Cortex of kidney (tissue), 1 donor: Measurements from ENCODE around the gene ABCC6.

Experiments used
- DNase-seq: peaks from one replicate; lab custom pipeline; 2025; lab: John Stamatoyannopoulos, UW

Gene ABCC6

DNA sequence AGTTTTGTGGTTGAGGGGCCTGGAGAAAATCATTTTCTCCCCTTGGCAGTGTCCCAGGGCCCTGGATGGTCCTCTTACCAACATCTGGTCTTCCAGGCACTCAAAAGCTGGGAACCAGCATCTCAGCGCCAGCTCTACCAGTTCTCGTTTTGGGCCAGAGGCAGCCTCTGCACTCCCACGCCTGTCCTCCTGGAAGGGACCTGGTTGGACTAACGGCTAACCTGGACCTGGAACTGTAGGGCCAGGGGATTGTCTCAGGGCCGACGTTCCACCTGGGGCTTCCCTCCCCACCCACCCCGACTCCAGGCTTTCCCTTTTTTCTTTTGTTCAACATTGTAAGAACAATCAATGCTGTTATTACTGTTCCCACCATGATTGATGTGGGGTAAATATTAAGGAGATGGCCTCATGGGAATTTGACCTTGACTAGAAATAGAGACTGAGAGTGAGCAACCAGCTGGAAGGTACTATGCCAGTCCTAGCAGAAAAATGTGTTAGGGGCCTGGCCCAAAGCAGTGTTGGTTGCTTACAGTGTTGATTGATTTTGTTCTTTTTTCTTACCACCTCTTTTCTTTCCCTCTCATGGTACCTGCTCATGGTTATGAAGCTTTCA lies 81.4 kb downstream of the ABCC6 start:
- DNase-seq, result no peak

DNA sequence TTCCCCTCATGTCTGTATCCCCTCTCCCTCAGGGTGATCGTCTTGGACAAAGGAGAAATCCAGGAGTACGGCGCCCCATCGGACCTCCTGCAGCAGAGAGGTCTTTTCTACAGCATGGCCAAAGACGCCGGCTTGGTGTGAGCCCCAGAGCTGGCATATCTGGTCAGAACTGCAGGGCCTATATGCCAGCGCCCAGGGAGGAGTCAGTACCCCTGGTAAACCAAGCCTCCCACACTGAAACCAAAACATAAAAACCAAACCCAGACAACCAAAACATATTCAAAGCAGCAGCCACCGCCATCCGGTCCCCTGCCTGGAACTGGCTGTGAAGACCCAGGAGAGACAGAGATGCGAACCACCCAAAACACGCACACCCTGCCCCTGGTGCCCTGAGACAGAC lies 82.2 kb downstream of the ABCC6 start:
- no peak for DNase-seq

DNA sequence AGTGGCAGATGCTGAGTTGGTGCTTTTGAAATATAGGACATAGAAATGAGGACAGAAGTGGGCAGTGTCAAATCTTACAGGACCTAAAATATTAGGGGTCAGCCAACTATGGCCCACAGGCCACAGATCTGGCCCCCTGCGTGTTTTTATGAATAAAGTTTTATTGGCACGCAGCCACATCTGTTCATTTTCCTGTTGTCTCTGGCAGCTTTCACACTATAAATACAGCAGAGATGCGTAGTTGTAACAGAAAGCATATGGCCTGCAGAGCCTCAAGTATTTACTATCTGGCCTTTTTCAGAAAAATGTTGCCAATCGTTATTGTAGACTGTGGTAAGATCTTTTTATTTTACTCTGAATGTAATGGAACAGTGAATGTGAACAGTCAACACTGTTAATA lies 82.8 kb downstream of the ABCC6 start:
- no peak for DNase-seq

DNA sequence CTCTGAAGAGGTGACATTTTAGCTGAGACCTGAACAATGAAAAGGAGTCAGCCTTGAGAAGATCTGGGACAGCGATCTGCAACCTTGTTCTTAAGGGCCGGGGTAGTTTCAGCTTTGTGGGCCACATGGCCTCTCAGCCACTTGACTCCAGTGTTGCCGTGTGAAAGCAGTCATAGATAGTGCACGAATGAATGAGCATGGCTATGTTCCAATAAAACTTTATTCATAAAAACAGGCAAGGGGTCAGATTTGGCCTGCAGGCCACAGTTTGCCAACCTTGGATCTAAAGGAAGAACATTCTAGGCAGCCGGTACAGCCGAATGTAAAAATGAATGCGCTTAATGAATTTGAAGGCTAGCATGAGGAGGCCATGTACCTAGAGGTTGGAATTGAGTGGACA lies 83.5 kb downstream of the ABCC6 start:
- no peak for DNase-seq

DNA sequence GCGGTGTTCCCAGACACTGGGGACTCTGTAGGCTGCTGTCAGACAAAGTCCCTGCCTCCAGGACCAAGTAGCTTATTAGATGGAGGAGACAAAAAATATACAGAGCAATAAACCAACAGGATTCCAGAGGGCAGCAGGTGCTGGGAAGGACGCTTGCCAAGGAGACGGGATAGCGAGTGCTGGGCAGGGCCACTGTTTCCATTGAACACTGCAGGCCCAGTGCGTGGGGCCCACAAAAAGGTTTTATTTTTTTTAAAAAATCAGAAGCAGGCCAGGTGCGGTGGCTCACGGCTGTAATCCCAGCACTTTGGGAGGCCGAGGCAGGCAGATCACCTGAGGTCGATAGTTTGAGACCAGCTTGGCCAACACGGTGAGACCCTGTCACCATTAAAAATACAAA lies 84.2 kb downstream of the ABCC6 start:
- DNase-seq, result no peak

DNA sequence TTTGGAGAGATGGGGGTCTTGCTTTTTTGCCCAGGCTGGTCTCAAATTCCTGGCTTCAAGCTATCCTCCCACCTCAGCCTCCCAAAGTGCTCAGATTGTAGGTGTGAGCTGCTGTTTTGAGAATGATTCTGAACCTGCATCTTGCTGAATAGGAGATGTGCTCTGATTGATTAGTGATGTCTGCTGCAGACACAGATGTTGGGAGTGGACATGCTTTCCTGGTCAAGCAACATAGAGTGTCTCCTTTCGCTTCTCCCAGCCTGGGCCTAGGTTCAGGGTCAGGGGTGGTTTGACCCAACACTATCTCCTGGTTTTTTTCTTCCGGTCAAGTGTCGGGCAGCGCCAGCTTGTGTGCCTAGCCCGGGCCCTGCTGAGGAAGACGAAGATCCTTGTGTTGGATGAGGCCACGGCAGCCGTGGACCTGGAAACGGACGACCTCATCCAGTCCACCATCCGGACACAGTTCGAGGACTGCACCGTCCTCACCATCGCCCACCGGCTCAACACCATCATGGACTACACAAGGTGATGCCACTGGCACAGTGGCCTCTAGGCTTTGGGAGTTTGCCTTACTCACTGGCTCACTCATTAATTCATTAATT lies 85.2 kb downstream of the ABCC6 start:
- no peak for DNase-seq

DNA sequence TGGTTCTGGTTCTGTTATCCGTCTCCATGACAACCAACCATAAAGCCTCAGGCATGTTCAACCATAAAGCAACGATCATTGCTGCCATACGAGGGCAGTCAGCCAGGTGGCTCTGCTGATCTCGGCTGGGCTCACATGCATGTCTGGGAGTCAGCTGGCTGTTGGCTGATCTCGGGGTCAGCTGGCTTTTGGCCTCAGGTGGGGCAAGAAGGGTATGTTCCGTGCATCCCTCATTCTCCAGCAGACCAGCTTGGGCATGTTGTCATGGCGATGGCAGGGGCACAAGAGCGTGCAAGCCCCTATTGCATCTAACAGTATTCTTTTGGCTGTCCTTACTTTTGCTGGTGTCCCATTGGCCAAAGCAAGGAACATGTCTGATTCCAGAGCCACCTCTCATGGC lies 86.2 kb downstream of the ABCC6 start:
- no peak for DNase-seq

DNA sequence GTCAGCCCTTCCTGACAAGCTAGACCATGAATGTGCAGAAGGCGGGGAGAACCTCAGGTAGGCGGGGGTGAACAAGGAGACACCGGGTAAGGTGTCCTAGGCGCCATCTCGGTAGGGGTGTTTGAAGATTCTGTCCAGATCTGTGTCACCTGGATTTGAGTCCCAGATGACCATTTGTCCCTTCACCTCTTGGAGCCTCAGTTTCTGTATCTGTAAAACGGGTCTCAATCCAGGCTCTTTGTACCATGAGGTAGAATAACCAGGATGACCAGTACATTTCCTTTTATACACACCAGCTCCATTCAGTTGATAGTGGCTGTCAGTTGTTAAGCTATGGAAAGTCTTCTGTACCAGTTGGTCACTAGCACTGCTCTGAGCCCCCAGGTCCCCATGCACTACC lies 86.7 kb downstream of the ABCC6 start:
- DNase-seq, result no peak

DNA sequence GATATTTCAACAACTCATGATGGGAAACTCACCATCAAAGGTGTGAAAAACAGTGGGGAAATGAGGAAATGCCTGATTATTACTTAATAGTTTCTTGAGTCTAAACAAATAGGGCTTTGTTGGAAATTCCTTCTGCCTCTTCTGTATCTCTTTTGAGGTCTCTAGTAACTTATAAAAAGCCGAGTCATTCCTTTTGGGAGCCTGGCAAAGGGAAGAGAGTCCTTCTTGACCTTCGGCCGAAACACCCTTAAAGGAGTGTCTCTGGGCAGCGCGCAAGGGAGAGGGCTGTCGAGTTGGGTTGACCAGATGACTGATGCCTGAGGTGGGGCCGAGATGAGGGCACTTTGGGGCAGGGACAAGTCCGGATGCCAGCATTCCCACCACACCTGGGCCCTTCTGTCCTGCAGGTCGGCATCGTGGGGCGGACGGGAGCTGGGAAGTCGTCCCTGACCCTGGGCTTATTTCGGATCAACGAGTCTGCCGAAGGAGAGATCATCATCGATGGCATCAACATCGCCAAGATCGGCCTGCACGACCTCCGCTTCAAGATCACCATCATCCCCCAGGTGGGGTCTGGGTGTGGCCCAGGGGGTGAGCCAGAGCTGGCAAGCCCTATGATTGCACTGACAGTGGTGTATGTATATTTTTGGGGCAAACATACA lies 89.2 kb downstream of the ABCC6 start:
- DNase-seq, result no peak

DNA sequence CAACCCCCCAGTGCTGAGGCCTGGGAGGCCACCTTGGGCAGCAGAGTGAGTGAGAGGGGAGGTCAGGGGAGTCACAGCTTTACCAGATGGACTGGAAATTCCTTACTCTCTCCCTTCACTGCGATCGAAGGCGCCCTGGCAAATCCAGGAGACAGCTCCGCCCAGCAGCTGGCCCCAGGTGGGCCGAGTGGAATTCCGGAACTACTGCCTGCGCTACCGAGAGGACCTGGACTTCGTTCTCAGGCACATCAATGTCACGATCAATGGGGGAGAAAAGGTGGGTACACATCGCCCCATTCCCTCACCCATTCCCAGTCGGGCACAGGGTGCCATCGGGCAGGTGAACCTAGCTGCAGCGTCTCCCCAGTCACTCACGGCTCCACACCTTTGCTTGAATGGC lies 91.6 kb downstream of the ABCC6 start:
- DNase-seq, result no peak

DNA sequence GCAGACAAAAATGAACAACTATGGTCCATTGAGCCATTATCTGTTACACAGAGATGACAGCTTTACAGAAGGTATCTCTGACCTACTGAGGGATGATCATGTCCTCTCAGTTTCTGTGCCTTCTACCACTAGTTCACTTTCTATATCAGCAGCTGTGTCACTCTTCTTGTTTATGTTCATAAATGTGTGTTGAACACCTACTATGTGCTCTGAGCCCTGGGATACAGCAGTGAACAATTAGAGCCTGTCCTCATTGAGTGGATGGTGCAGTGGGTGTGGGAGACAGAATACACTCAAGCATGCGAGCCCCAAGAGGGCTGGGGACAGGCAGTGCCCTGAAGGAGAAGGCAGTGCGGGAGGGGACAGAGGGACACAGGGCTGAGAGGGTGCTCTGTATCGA lies 92.1 kb downstream of the ABCC6 start:
- DNase-seq, result no peak

DNA sequence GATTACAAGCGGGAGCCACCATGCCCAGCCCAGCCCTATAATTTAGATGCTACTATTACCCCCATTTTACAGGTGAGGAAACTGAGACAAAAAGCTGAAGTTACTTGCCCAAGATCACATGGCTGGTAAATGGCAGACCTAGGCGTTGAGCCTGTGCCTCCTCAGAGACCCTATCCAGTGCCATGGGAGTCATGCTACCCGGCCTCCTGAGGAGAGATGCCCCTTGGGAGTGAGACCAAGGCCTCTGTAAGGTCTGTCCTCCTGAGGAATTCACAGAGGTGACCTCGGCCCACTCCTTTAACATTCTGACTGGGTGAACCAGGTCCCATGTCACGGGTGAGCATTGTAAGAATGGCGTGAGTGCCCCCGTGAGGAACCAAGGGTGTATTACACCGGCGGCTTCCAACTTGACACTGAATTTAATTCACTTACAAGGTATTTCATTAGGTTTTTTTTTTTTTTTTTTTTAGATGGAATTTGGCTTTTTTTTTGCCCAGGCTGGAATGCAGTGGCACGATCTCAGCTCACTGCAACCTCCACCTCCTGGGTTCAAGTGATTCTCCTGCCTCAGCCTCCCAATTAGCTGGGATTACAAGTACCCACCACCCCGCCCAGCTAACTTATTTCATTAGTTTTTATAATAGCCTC lies 95.7 kb downstream of the ABCC6 start:
- DNase-seq, result no peak

DNA sequence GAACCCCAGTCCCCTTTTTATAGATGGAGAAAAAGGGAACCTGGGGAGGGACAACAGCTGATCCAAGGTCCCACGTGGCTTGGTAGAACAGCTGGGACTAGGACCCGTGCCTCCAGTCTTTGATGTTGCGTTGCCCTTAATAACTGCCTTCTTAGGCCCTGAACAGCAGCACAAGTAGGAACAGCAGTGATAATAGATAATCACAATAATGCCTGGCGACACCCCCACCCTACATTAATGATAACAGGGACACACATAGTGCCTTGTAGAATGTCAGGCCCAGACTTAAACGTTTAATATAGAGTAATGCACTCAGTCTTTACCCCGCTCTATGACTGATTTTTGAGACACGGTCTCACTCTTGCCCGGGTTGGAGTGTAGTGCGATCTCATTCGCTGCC lies 96.4 kb downstream of the ABCC6 start:
- no peak for DNase-seq

DNA sequence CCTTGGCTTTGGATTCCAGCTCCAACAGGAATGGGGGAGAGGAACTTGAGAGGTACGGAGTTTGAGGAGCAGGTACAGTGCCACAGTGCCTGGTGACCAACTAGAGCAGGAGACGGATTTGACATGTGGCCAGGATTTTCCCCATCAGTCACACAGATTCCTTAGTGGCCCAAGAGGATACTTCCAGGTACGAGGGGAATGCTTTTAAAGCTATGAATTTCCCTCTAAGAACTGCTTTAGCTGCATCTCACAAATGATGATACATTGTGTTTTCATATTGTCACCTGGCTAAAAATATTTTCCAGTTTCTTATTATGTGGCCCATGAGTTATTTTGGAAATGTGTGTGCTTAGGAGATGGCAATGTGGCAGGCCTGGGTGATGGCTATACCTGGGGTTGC lies 98.3 kb downstream of the ABCC6 start:
- DNase-seq, result no peak

DNA sequence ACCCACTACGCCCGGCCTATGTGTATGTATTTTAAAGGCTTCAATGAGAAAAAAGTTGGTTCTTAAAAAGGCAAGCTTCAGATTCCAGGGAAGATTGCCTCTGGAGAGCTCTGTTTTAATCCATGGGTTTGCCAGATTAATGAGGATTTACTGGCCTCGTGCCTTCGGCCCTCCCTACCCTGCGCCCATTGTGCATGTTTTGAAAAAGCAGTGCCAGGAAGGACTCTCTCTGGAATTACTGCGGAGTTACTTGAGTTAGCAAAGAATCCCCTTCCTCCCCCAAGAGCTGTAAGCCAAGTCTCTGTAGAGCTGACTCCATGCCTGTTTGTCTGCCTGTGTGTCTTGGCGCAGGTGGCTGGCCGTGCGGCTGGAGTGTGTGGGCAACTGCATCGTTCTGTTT lies 98.9 kb downstream of the ABCC6 start:
- DNase-seq, result no peak

DNA sequence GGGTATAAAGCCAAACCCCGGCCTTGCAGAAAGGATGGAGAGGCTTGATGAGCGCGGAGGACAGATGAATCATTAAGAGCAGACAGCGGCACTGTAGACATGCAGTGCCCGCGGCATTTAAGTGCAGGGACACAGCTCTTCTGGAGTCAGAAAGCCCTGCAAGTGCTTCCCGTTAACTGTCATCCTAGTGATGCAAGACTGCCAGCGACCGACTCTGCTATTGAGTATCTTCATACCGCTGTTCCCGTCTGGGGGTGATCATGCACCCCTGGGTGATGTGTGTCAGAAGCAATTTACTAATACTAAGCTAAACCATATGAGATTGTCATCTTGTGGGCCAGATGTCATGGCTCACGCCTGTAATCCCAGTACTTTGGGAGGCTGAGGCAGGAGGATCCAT lies 101.0 kb downstream of the ABCC6 start:
- DNase-seq, result no peak

DNA sequence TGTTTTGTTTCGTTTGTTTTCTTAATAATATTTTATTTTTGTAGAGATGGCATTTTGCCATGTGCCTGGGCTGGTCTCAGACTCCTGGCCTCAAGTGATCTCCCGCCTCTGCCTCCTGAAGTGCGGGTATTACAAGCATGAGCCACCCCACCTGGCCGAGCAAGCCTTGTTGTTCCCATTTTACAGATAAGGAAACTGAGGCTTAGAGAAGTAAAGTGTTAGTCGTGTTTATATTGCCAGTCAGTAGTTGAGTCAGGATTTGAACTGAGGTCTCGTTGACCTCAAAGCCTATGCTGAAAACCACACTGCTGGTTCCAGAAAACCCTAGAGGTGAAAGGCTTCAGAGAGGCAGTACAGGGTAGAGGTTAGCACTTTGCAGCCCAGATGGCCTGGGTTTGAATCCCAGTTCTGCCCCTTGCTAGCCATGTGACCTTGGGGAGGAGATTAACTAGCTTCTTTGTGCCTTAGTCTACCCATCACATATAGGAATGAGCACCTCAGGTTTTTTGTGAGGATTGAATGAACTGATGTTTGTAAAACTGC lies 102.0 kb downstream of the ABCC6 start:
- no peak for DNase-seq

DNA sequence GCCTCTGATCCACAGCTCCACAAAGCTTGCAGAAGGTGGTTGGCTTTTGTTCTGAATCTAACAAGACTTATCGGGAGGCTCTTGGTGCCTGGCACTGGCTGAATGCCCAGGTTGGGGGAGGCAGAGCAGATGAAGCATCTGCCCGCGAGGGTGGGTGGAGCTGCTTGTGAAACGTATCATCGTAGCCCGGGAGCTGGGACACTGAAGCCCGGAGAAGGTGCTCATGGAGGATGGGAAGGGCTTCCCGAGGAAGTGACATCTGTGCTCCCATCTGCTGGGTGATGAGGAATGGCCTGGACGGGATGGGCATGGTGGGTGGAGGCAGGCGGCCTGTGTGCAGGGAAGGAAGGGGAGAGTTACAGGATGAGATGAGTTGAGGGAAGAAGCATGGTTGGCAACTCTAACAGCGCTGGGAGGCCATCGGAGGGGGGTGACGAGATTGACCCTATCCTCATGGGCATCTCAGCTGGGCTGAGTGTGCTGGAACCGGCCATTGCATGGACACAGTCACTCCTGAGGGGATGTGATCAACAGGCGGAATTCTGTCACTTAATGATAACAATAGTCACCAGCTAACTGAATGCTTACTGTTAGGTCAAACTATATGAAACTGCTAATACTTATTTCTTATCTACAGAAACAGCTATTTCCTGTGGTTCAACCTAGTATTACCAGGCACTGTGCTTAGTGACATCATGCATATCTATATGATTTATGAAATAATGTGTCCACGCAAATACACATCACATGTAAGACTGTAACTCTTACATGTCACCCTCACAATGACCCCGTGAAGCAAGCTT lies 102.7 kb downstream of the ABCC6 start:
- no peak for DNase-seq

DNA sequence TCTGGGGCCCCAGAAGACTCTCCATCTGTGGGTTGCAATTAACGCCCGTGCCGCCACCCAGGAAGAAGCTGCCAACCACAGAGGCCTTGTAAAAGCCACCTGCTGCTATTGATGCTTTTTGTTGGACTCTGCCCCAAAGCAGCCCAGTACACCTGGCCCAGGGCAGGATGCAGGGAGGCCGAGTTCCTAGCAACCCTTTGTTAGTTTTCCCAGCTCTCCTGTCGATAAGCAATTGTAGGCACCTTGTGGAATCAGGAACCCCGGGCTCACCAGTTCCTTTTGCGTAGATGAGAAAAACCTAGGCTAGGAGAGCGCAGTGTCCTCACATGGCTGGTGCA lies 103.3 kb downstream of the ABCC6 start:
- no peak for DNase-seq

DNA sequence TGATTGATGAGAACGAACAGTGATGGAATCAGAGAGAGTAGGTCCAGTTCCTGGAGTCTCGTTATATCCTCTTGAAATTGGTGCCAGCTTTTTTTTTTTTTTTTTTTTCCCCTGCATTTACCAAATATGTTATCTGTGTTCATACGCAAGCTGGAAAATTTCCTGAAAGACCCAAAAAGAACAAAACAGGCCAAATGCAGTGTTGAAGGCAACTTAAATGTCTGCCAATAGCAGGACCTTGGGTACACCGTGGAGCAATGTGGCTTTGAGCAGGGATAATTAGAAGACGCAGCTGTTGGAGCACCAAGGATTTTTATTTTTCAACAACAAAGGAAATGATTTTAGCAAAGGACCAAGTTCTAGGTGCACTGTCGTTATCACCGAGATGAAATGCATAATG lies 105.0 kb downstream of the ABCC6 start:
- DNase-seq, result no peak

DNA sequence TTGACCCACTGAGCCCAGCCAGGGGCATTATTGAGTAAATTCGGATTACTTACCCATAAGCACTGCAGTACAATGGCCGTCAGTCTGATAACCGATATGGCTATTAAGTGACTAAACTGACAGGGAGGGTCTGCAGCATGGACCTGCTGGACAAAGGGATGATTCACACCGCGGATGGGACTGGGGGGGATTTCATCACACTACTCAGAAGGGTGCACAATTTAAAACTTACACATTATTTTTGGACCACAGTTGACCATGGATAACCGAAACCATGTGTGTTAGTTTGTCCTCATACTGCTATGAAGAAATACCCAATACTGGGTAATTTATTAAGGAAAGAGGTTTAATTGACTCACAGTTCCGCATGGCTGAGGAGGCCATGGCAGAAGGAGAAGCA lies 106.5 kb downstream of the ABCC6 start:
- no peak for DNase-seq

DNA sequence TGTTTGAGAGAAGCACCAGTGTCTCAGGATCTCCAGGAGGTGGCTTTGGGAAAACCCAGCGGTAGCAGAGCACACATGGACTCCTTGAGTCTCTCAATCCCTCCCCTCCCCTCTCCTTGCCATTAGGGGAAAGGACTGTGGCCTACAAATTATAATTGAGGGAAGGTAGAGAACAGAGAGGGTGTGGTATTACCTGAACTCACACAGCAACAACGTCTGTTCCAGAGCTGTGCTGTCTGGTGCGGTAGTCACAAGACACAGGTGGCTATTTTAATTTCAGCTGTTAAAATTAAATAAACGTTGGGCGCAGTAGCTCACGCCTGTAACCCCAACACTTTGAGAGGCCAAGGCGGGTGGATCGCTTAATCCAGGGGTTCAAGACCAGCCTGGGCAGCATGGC lies 110.2 kb downstream of the ABCC6 start:
- DNase-seq, result no peak
